H9 (cell line): ENCODE measurements around the gene TEAD1. TPM values are rescaled to one million over a fixed set of nuclear protein-coding genes. Genes with fewer than 3 reads are reported as not detected.

Source experiments
- DNase-seq: peaks from one replicate; pipeline ENCODE4 v3.0.0-alpha.2; 2017
- H2AFZ ChIP-seq: one replicate; pipeline ENCODE4 v1.6.1; 2013; ENCODE audit warnings: mild to moderate bottlenecking, low read length, control low read depth, moderate library complexity
- H2AK5ac ChIP-seq: 2 replicates; pipeline ENCODE4 v1.6.1; 2013; ENCODE audit warnings: low read length, control low read depth, mixed read lengths; ENCODE audit not compliant: insufficient read length
- H2BK120ac ChIP-seq: one replicate; pipeline ENCODE4 v1.6.1; 2013; ENCODE audit warnings: low read depth, mild to moderate bottlenecking, low read length, control low read depth, inconsistent platforms; ENCODE audit not compliant: poor library complexity, severe bottlenecking
- H2BK12ac ChIP-seq: 2 replicates; pipeline ENCODE4 v1.6.1; 2013; ENCODE audit warnings: low read length, control low read depth, mixed read lengths, low read depth; ENCODE audit not compliant: insufficient read length
- H2BK15ac ChIP-seq: 2 replicates; pipeline ENCODE4 v1.6.1; 2013; ENCODE audit warnings: low read depth, low read length, control low read depth
- H2BK20ac ChIP-seq: one replicate; pipeline ENCODE4 v1.6.1; 2013; ENCODE audit warnings: low read depth, mild to moderate bottlenecking, low read length, control low read depth, inconsistent platforms; ENCODE audit not compliant: poor library complexity, severe bottlenecking
- H2BK5ac ChIP-seq: 2 replicates; pipeline ENCODE4 v1.6.1; 2013; ENCODE audit warnings: low read length, control low read depth, mixed read lengths; ENCODE audit not compliant: insufficient read length
- H3K14ac ChIP-seq: 2 replicates; pipeline ENCODE4 v1.6.1; 2013; ENCODE audit warnings: low read length, control low read depth; ENCODE audit not compliant: insufficient read depth
- H3K18ac ChIP-seq: 2 replicates; pipeline ENCODE4 v1.6.1; 2013; ENCODE audit warnings: low read depth, mild to moderate bottlenecking, mixed read lengths, low read length, control low read depth; ENCODE audit not compliant: insufficient read length
- H3K23ac ChIP-seq: 2 replicates; pipeline ENCODE4 v1.6.1; 2013; ENCODE audit warnings: low read length, control low read depth, mixed read lengths, low read depth; ENCODE audit not compliant: insufficient read length
- H3K23me2 ChIP-seq: 2 replicates; pipeline ENCODE4 v1.6.1; 2013; ENCODE audit warnings: low read depth, mild to moderate bottlenecking, mixed read lengths, low read length, control low read depth; ENCODE audit not compliant: insufficient read length, poor library complexity, severe bottlenecking
- H3K27ac ChIP-seq: 2 replicates; pipeline ENCODE4 v1.5.1; 2013; ENCODE audit warnings: low read length, control low read depth, mixed read lengths, low read depth; ENCODE audit not compliant: insufficient read length
- H3K27me3 ChIP-seq: 2 replicates; pipeline ENCODE4 v1.6.1; 2013; ENCODE audit warnings: low read length, control low read depth, inconsistent platforms; ENCODE audit not compliant: insufficient read depth
- H3K4ac ChIP-seq: 2 replicates; pipeline ENCODE4 v1.6.1; 2013; ENCODE audit warnings: low read depth, mild to moderate bottlenecking, control low read depth, inconsistent platforms, low read length, moderate library complexity
- H3K4me1 ChIP-seq: 2 replicates; pipeline ENCODE4 v1.6.1; 2013; ENCODE audit warnings: low read length, control low read depth, inconsistent platforms; ENCODE audit not compliant: insufficient read depth
- H3K4me2 ChIP-seq: 2 replicates; pipeline ENCODE4 v1.6.1; 2013; ENCODE audit warnings: low read length, control low read depth, mixed read lengths; ENCODE audit not compliant: insufficient read length, insufficient read depth
- H3K56ac ChIP-seq: 2 replicates; pipeline ENCODE4 v1.6.1; 2013; ENCODE audit warnings: low read depth, mild to moderate bottlenecking, mixed read lengths, low read length, control low read depth; ENCODE audit not compliant: insufficient read length
- H3K79me1 ChIP-seq: 2 replicates; pipeline ENCODE4 v1.6.1; 2013; ENCODE audit warnings: low read depth, mild to moderate bottlenecking, moderate library complexity, low read length, control low read depth, inconsistent platforms; ENCODE audit not compliant: insufficient read depth, poor library complexity, severe bottlenecking
- H3K79me2 ChIP-seq: 2 replicates; pipeline ENCODE4 v1.6.1; 2013; ENCODE audit warnings: low read length, control low read depth, inconsistent platforms; ENCODE audit not compliant: insufficient read depth
- H3K9ac ChIP-seq: 2 replicates; pipeline ENCODE4 v1.6.1; 2013; ENCODE audit warnings: low read length, control low read depth, mixed read lengths; ENCODE audit not compliant: insufficient read length; ENCODE audit errors: extremely low read depth
- H3K9me3 ChIP-seq: one replicate; pipeline ENCODE4 v1.6.1; 2013; ENCODE audit warnings: low read depth, low read length, inconsistent platforms; ENCODE audit not compliant: control insufficient read depth
- H3T11ph ChIP-seq: one replicate; pipeline ENCODE4 v1.6.1; 2013; ENCODE audit warnings: mild to moderate bottlenecking, low read length, control low read depth, inconsistent platforms
- H4K20me1 ChIP-seq: one replicate; pipeline ENCODE4 v1.6.1; 2013; ENCODE audit not compliant: control insufficient read depth, insufficient read length, insufficient read depth
- H4K5ac ChIP-seq: 2 replicates; pipeline ENCODE4 v1.6.1; 2013; ENCODE audit warnings: low read depth, mild to moderate bottlenecking, mixed read lengths, low read length, control low read depth; ENCODE audit not compliant: insufficient read length
- H4K8ac ChIP-seq: replicated peaks from 2 replicates; pipeline ENCODE4 v1.6.1; 2013; ENCODE audit warnings: low read length, control low read depth, mixed read lengths, low read depth; ENCODE audit not compliant: insufficient read length
- H4K91ac ChIP-seq: 2 replicates; pipeline ENCODE4 v1.6.1; 2013; ENCODE audit warnings: low read depth, mild to moderate bottlenecking, moderate library complexity, mixed read lengths, low read length, control low read depth; ENCODE audit not compliant: insufficient read length
- H3K27ac Mint-ChIP-seq, 3 experiments: 2 replicates in 2 of 3; 3 replicates in 1 of 3; pipeline ENCODE4 v1.8.0; 2020 to 2021; ENCODE audit warnings: mixed read lengths in 3 of 3, mild to moderate bottlenecking in 1 of 3, moderate library complexity in 1 of 3
- H3K27me3 Mint-ChIP-seq: 2 replicates; pipeline ENCODE4 v1.8.0; 2021; ENCODE audit warnings: low read depth, mild to moderate bottlenecking, moderate library complexity, mixed read lengths
- H3K36me3 Mint-ChIP-seq, 3 experiments: 2 replicates in 2 of 3; 3 replicates in 1 of 3; pipeline ENCODE4 v1.8.0; 2020 to 2021; ENCODE audit warnings: low read depth in 3 of 3, mixed read lengths in 3 of 3; ENCODE audit not compliant: insufficient read depth in 1 of 3
- H3K4me1 Mint-ChIP-seq, 2 experiments: 2 replicates each; pipeline ENCODE4 v1.8.0; 2020; ENCODE audit warnings: mixed read lengths in 2 of 2
- H3K4me3 Mint-ChIP-seq, 2 experiments: 2 replicates in 1 of 2; 3 replicates in 1 of 2; pipeline ENCODE4 v1.8.0; 2020 to 2021; ENCODE audit warnings: mild to moderate bottlenecking in 2 of 2, mixed read lengths in 2 of 2, moderate library complexity in 1 of 2
- H3K9me3 Mint-ChIP-seq, 2 experiments: 2 replicates in 1 of 2; 3 replicates in 1 of 2; pipeline ENCODE4 v1.8.0; 2020; ENCODE audit warnings: mild to moderate bottlenecking in 2 of 2, mixed read lengths in 2 of 2, moderate library complexity in 1 of 2
- WGBS: extraction: QIAGEN DNeasy Blood & Tissue Kit; methylation state at CpG from one replicate; pipeline ENCODE4 v1.1.7; 2013; ENCODE audit warnings: missing lambda C conversion rate, low lambda C conversion rate, mixed read lengths; ENCODE audit not compliant: insufficient read length; ENCODE audit errors: extremely low coverage; 5-methylcytosine and 5-hydroxymethylcytosine counted together
- total RNA-seq: library from RNA; stranded (reverse); gene quantifications from 2 replicates; pipeline ENCODE4 v1.2.1, GENCODE V29; 2021
- TF ChIP-seq, protein P1 (sequence below): fragments of 200-600 bp; sonication (generic); conservative IDR thresholded peaks from 3 replicates; pipeline ENCODE4 v1.8.0; 2021; ENCODE audit warnings: antibody characterized with exemption, mild to moderate bottlenecking

TEAD1 gene
- total RNA-seq, 1 experiment from 2014 or later: 75.1 TPM

DNA sequence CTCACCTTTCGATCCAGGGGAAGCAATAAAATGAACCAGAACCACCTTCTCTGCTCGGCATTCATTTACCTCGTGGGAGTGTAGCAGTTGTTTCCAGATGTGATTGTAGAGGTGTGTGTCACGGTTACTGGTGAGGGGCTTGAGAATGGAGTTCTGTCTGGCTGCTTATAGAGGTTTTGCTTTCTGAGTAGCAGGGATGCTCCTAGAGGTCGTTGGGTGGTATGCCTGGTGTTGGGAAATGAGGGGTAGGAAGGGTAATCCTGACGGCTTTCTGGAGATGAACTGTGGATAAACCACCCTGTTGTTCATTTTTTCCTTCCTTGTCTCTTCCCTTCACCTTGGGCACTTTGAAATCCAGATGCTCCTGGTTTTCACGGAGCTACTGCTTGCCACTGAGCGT, 8.1 kb downstream of the TEAD1 start:
- Histone ChIP-seq H3K4me1 (peaks cover 41% of the 10 kb centered on the region), H4K91ac (no peak overlapping the region), H3K4me2 (no peak overlapping the region), H4K8ac (no peak overlapping the region), H3K23me2 (no peaks in the 10 kb centered on the region), H4K5ac (no peak overlapping the region), H3K79me2 (peaks cover 34% of the 10 kb centered on the region; the same call in 1 of the 2 replicates), H2BK20ac (no peak overlapping the region), H3K23ac (no peak overlapping the region), H3K27ac (no peak overlapping the region), H2AFZ (no peak overlapping the region), H3K56ac (no peak overlapping the region), H3K18ac (no peak overlapping the region), H2BK12ac (no peak overlapping the region), H3K14ac (no peak overlapping the region), H2BK5ac (no peak overlapping the region), H4K20me1 (no peaks in the 10 kb centered on the region), H3K9me3 (no peaks in the 10 kb centered on the region), H3K4ac (no peak overlapping the region), H2BK15ac (no peak overlapping the region), H2AK5ac (no peak overlapping the region), H3T11ph (no peak overlapping the region), H3K9ac (no peak overlapping the region), H3K27me3 (peaks cover 10% of the 10 kb centered on the region; the same call in 1 of the 2 replicates), H3K79me1 (peaks cover 4% of the 10 kb centered on the region), H2BK120ac (no peak overlapping the region)
- peaks cover 5 to 9% (median 6%) of the 10 kb centered on the region in 3 experiments; a peak in 6 of 7 replicates for H3K36me3 Mint-ChIP-seq
- peaks cover 59% of the 10 kb centered on the region for H3K27me3 Mint-ChIP-seq
- peaks cover 93 to 95% of the 10 kb centered on the region in 2 experiments for H3K4me1 Mint-ChIP-seq
- no peaks in the 10 kb centered on the region for H3K9me3 Mint-ChIP-seq
- DNase-seq: no peak
- WGBS: no CpG with 5 or more reads among the region's 8 CpGs
- H3K4me3 Mint-ChIP-seq: peak overlapping the region in 1 of 2 experiments; percentile 27; a peak in 1 of 5 replicates
- H3K27ac Mint-ChIP-seq: peak overlapping the region in 1 of 3 experiments; percentile 98; a peak in 2 of 7 replicates
- TF ChIP-seq, protein P1, sequence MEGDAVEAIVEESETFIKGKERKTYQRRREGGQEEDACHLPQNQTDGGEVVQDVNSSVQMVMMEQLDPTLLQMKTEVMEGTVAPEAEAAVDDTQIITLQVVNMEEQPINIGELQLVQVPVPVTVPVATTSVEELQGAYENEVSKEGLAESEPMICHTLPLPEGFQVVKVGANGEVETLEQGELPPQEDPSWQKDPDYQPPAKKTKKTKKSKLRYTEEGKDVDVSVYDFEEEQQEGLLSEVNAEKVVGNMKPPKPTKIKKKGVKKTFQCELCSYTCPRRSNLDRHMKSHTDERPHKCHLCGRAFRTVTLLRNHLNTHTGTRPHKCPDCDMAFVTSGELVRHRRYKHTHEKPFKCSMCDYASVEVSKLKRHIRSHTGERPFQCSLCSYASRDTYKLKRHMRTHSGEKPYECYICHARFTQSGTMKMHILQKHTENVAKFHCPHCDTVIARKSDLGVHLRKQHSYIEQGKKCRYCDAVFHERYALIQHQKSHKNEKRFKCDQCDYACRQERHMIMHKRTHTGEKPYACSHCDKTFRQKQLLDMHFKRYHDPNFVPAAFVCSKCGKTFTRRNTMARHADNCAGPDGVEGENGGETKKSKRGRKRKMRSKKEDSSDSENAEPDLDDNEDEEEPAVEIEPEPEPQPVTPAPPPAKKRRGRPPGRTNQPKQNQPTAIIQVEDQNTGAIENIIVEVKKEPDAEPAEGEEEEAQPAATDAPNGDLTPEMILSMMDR: peak; percentile 24; the same call in 1 of the 3 replicates
